Right lobe of liver (tissue), 6 donors: Measurements from ENCODE around the gene DCBLD2. TPM values are rescaled to one million over a fixed set of nuclear protein-coding genes. Genes with fewer than 3 reads are reported as not detected.

Source experiments
- ATAC-seq, 4 donors: fragments of 200-7000 bp; cut with Tn5 transposase; one replicate each; pipeline ENCODE4 v1.9.1; 2020; ENCODE audit warnings: mild to moderate bottlenecking in 4 of 4, moderate library complexity in 4 of 4
- DNase-seq, 3 donors: peaks; one replicate each; pipeline ENCODE4 v3.0.0-alpha.2; 2020
- H3K27ac ChIP-seq, 3 donors: fragments of 200-600 bp; one replicate each; pipeline ENCODE4 v1.8.0; 2022
- H3K27me3 ChIP-seq, 2 donors: fragments of 200-600 bp; one replicate each; pipeline ENCODE4 v1.8.0; 2022
- H3K36me3 ChIP-seq, 4 donors: fragments of 200-600 bp; sonication (generic) in 1 of 4; one replicate each; pipeline versions ENCODE4 v1.5.1 to v1.8.0; 2017 to 2022; ENCODE audit warnings: control low read depth in 1 of 4
- H3K4me1 ChIP-seq, 4 donors: fragments of 200-600 bp; sonication (generic) in 1 of 4; one replicate each; pipeline versions ENCODE4 v1.5.1 to v1.8.0; 2017 to 2022; ENCODE audit warnings: control low read depth in 1 of 4
- H3K4me3 ChIP-seq, 3 donors: fragments of 200-600 bp; one replicate each; pipeline ENCODE4 v1.8.0; 2022
- H3K9me3 ChIP-seq, 4 donors: fragments of 200-600 bp; sonication (generic) in 1 of 4; one replicate each; pipeline versions ENCODE4 v1.5.1 to v1.8.0; 2017 to 2022; ENCODE audit warnings: control low read depth in 1 of 4
- CTCF ChIP-seq, 4 donors: fragments of 200-600 bp in 3 of 4; fragments of 450-650 bp in 1 of 4; IDR thresholded peaks; one replicate each; pipeline versions ENCODE4 v1.5.1 to v1.8.0; 2016 to 2022; ENCODE audit warnings: antibody characterized with exemption in 4 of 4, mild to moderate bottlenecking in 2 of 4
- POLR2A ChIP-seq: fragments of 450-650 bp; IDR thresholded peaks from one replicate; pipeline ENCODE4 v1.6.1; 2017; ENCODE audit warnings: antibody characterized with exemption, mild to moderate bottlenecking
- WGBS: methylation state at CpG from one replicate; pipeline ENCODE4 v1.1.6; 2018; ENCODE audit warnings: low coverage, low lambda C conversion rate; ENCODE audit not compliant: insufficient coverage; ENCODE audit errors: missing lambda C conversion rate; 5-methylcytosine and 5-hydroxymethylcytosine counted together
- intact Hi-C, 2 donors: fragments of 100-400 bp; cut with DNase I; formaldehyde crosslinking; loops; one replicate each; pipeline versions ENCODE4 v1.11.2 to v1.14.1; 2022
- total RNA-seq, 6 experiments: library from RNA; depleted of rRNA in 2 of 6; stranded (reverse); fragments of >200 nt in 2 of 6; fragmentation: NEBNext Ultra II Directional in 3 of 6; extraction: Animal tissue kit (Norgen Biotek cat#: 25700) in 3 of 6; gene quantifications; one replicate each; pipeline versions ENCODE4 v1.1.0 to v1.2.4, GENCODE V29; 2016 to 2023
- donor health status: DM: no; HTN: yes; CAD: no.
- donor health status: DM: no; HTN: no; CAD: no.
- donor health status: DM: no; HTN: no; CAD: no.
- donor health status: DM: no; HTN: yes; CAD: no.
- donor health status: DM: no; HTN: yes; CAD: no.

The DCBLD2 gene
- total RNA-seq, 6 experiments from 2014 or later: 8.1 to 11.3 (median 10.6) TPM

DNA sequence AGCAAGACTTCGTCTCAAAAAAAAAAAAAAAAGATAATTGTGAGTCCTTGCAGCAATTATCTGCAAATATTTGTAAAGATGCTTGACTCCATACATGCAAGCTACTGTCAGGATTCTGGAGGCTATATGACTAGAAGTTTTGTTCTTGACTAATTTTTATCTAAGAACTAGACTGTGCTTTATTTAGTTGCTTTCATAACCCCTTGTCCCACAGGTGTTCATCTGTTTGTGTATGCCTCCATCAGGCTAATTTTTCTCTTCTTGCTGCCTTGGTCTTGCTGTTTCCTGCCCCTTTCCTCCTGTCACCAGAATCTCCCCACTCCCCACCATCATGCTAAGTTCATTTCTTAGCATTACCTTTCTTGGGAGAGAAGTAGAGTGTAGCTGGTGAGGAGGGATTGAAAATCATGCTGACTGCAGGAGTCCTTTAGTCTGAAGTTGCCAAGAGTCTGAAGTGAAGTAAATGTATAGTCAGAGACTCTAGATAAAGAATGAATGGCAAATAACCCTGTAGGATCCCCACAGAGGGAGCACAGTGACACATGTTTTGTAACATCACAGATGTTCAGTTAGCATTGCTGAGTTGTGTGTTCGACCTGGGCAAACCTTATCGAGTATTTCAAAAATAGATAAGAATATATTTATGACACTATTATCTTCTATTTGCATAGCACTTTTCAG is 125.9 kb downstream of the DCBLD2 start:
- no peaks in the 10 kb centered on the region for H3K27me3 ChIP-seq
- H3K9me3 ChIP-seq: no peaks in the 10 kb centered on the region
- H3K27ac ChIP-seq: no peak overlapping the region
- TF ChIP-seq POLR2A (no peak), CTCF (IDR thresholded peaks at IDR 0.05) (no peak)
- 30% methylated on average over 2 of the region's 3 CpGs for WGBS
- peaks cover 0 to 42% (median 20%) of the 10 kb centered on the region in 4 donors for H3K4me1 ChIP-seq
- DNase-seq: no peak
- peaks cover 0 to 11% (median 3%) of the 10 kb centered on the region in 4 donors for H3K36me3 ChIP-seq
- ATAC-seq: no peak
- intact Hi-C loops: no loop called here
- H3K4me3 ChIP-seq: no peak overlapping the region

GRCh38 chr3:98772022-98772421 is 129.5 kb downstream of the DCBLD2 start:
- no peak for DNase-seq
- 77% methylated on average over 2 of the region's 2 CpGs for WGBS
- H3K27me3 ChIP-seq: no peaks in the 10 kb centered on the region
- H3K9me3 ChIP-seq: no peaks in the 10 kb centered on the region
- peaks cover 0 to 17% (median 2%) of the 10 kb centered on the region in 4 donors for H3K4me1 ChIP-seq
- no peak for ATAC-seq
- H3K4me3 ChIP-seq: no peak overlapping the region
- peaks cover 0 to 11% (median 3%) of the 10 kb centered on the region in 4 donors for H3K36me3 ChIP-seq
- intact Hi-C loops: no loop called here
- TF ChIP-seq CTCF (IDR thresholded peaks at IDR 0.05): no peak
- no peak for TF ChIP-seq POLR2A
- no peak overlapping the region for H3K27ac ChIP-seq

DNA sequence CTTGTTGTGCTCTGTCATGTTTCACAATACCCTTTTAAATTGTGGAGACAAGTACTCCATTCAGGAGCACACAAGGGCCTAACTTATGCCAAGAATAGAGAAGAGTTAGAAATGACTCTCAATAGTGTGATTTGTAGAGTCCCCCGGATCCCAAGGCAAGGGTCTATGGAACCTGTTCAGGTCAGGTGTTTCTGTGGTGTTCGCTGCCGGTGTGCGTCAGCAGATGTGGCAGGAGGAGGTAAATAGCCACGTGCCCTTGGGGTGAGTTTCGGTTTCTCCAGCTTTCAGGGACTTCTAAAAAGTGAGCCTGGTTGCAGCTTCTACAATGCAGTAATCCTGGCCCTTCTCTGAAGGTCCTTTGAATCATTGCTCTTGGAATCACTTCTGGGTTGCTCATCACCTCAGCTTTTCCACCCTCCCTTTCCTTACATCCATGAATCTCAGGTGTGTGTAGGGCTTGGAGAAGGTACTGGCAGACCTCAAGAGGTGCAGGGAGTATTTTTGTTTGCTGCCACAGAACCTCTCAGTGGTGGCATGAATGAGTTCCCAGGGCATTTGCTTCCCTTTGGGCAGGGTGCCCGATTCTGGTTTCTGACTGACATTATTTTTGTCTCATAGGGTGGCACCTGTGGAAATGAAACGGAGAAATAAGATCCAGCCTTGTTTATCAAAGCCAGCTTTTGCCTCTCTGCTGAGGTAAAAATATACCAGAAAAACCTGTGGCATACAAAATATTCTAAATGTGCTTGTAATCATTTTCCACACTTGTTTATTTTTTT is 131.0 kb downstream of the DCBLD2 start:
- TF ChIP-seq CTCF (IDR thresholded peaks at IDR 0.05) (no peak), POLR2A (no peak)
- ATAC-seq: peak; percentile 38 to 67 (median 50)
- H3K4me1 ChIP-seq: peaks cover 0 to 4% (median 2%) of the 10 kb centered on the region in 4 donors
- no peak overlapping the region for H3K4me3 ChIP-seq
- H3K9me3 ChIP-seq: no peaks in the 10 kb centered on the region
- intact Hi-C loops: no loop called here
- H3K27me3 ChIP-seq: no peaks in the 10 kb centered on the region
- 67% methylated on average over 8 of the region's 8 CpGs for WGBS
- peaks cover 0 to 11% (median 3%) of the 10 kb centered on the region in 4 donors for H3K36me3 ChIP-seq
- H3K27ac ChIP-seq: peak overlapping the region in 1 of 3 donors; percentile 7
- peak in 1 of 3 donors; percentile 52 for DNase-seq

- no peaks in the 10 kb centered on the region for H3K27me3 ChIP-seq
- peaks cover 0 to 7% (median 3%) of the 10 kb centered on the region in 4 donors for H3K4me1 ChIP-seq
- no peak for DNase-seq
- peak in 1 of 4 donors; percentile 15 for ATAC-seq
- intact Hi-C loops: no loop called here
- H3K36me3 ChIP-seq: peaks cover 0 to 11% (median 3%) of the 10 kb centered on the region in 4 donors
- no peak overlapping the region for H3K27ac ChIP-seq
- no peak overlapping the region for H3K4me3 ChIP-seq
- no peak for TF ChIP-seq POLR2A
- TF ChIP-seq CTCF (IDR thresholded peaks at IDR 0.05): no peak
- no peaks in the 10 kb centered on the region for H3K9me3 ChIP-seq
Measured at GRCh38 chr3:98769448-98769847, 132.0 kb downstream of the DCBLD2 start.
